Measurements from ENCODE around the gene MCM9. TPM values are rescaled to one million over a fixed set of nuclear protein-coding genes. Genes with fewer than 3 reads are reported as not detected.

Gene MCM9
- total and polyA plus RNA-seq, 2 of the 4 experiments (the other 2 are of a cell fraction): 3.5 to 7.2 TPM

DNA sequence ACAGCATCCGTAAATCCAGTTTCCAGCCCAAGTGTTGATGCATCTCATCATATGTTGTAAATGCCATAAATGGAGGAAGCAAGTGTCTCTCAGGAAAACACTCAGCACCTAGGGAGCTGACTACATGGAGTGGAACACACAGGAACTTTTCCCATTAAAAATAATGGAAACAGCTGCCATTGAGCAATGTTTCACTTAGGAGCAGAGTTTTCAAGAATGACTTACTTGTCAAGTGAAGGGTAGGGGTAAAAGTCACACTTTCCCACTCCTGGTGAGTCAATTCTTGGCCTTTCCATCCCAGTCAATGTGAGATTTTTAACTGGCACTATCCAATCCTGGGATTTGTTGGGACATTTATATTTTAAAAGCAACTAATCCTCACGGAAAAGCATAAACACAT is 160.4 kb downstream of the MCM9 start:
- no peak overlapping the region for H3K18ac ChIP-seq (ENCODE audit: low read depth, low read length)
- CTCF ChIA-PET: no interaction called here
- peak; percentile 14; the same call in 1 of the 2 replicates for ATAC-seq (ENCODE audit: low read depth)
- peaks cover 4% of the 10 kb centered on the region; the same call in 1 of the 2 replicates for H3K4me1 ChIP-seq (ENCODE audit: control insufficient read depth, insufficient read depth, low read length)
- peaks cover 2% of the 10 kb centered on the region; the same call in 1 of the 2 replicates for H3K27me3 ChIP-seq (ENCODE audit: control insufficient read depth, insufficient read depth, low read length)
- in situ Hi-C loops (cut with MboI; ENCODE audit: low sequenced_read_pairs) (loop anchor here (10.0 kb wide), 1 partner anchor 490 kb away; no protein-coding TSS in a partner anchor), intact Hi-C loops (cut with micrococcal nuclease) (no loop called here), dilution Hi-C loops (cut with HindIII; ENCODE audit: low sequenced_read_pairs, unreplicated experiment) (no loop called here)
- H2AK9ac ChIP-seq (replicated peaks; ENCODE audit: low read depth, low read length, poor library complexity): no peak overlapping the region
- H3K79me1 ChIP-seq (ENCODE audit: low read depth in 1 of 2, low read length in 2 of 2): no peaks in the 10 kb centered on the region
- H3K27ac ChIP-seq (ENCODE audit: insufficient read depth, low read length): no peak overlapping the region
- no peak overlapping the region for H3K56ac ChIP-seq (ENCODE audit: extremely low read depth, insufficient read depth, low read length)
- no peaks in the 10 kb centered on the region for H4K20me1 ChIP-seq (ENCODE audit: insufficient read depth, low read length)
- no peak overlapping the region for H3K4me3 ChIP-seq (ENCODE audit: insufficient read depth, low read depth, low read length)
- POLR2A ChIA-PET (ENCODE audit: unreplicated experiment): no interaction called here
- no peak overlapping the region for H3K23ac ChIP-seq (ENCODE audit: low read depth, low read length)
- DNase-seq: no peak
- no peak overlapping the region for H4K8ac ChIP-seq (ENCODE audit: low read depth in 2 of 2, low read length in 2 of 2)
- TF ChIP-seq RAD21 (IDR thresholded peaks at IDR 0.05; ENCODE audit: low read length) (no peak), FOS (IDR thresholded peaks at IDR 0.05; ENCODE audit: low read depth, low read length) (no peak)
- H3K36me3 ChIP-seq (ENCODE audit: control insufficient read depth, insufficient read depth, low read length): no peaks in the 10 kb centered on the region
- H3K4ac ChIP-seq (ENCODE audit: low read depth, low read length): no peak overlapping the region
- H2BK20ac ChIP-seq (ENCODE audit: low read depth, low read length): no peak overlapping the region
- H2BK120ac ChIP-seq (ENCODE audit: low read depth, low read length): no peak overlapping the region
- H4K5ac ChIP-seq (ENCODE audit: low read depth, low read length): no peak overlapping the region
- H3K14ac ChIP-seq (replicated peaks; ENCODE audit: low read depth, low read length): no peak overlapping the region
- no peak overlapping the region for H4K91ac ChIP-seq (ENCODE audit: insufficient read depth, low read depth, low read length)
- H3K9ac ChIP-seq (ENCODE audit: low read depth, low read length): no peak overlapping the region
- H2AK5ac ChIP-seq (ENCODE audit: low read depth, low read length): no peak overlapping the region
- no peak overlapping the region for H2AFZ ChIP-seq (replicated peaks; ENCODE audit: low read length, poor library complexity)
- no TSS peak for BruUV-seq (replicated peaks)
- no peak overlapping the region for H3K4me2 ChIP-seq (ENCODE audit: low read depth, low read length)
- H3K9me1 ChIP-seq (ENCODE audit: insufficient read depth, low read length): no peaks in the 10 kb centered on the region
- no peak overlapping the region for H2BK5ac ChIP-seq (ENCODE audit: low read depth, low read length, poor library complexity, severe bottlenecking)
- no peaks in the 10 kb centered on the region for H3K9me3 ChIP-seq (ENCODE audit: control insufficient read depth, insufficient read depth, low read length)
- H2BK15ac ChIP-seq (ENCODE audit: low read depth, low read length): no peak overlapping the region
- no CpG with 5 or more reads among the region's 2 CpGs for WGBS, 2 experiments (ENCODE audit: extremely low coverage in 2 of 2, insufficient read length in 1 of 2)

All from IMR-90 (cell line).